Endothelial cell of umbilical vein (primary cell): Measurements from ENCODE around the gene MAB21L2. TPM values are rescaled to one million over a fixed set of nuclear protein-coding genes. Genes with fewer than 3 reads are reported as not detected.

Source experiments
- BruUV-seq: library from RNA; stranded (reverse); fragments of 400-500 nt; replicated peaks from 2 replicates; lab custom pipeline; 2021; lab: Mats Ljungman, UMichigan
- CTCF ChIA-PET: fragments of 300-600, 350-600 bp; sonication (Branson Sonifier 250); formaldehyde crosslinking; loops from one replicate; lab custom pipeline; 2021; ENCODE audit warnings: antibody characterized with exemption, inconsistent platforms; lab: Charles Lee
- POLR2A ChIA-PET: fragments of 300-600, 350-600 bp; sonication (Branson Sonifier 250); formaldehyde crosslinking; loops from one replicate; lab custom pipeline; 2021; ENCODE audit warnings: antibody characterized with exemption, inconsistent platforms; lab: Charles Lee
- DNase-seq: peaks from one replicate; pipeline ENCODE4 v3.0.0-alpha.2; 2011; ENCODE audit warnings: low read depth, low spot score
- FAIRE-seq: peaks from 2 replicates; lab custom pipeline; 2011; peaks lifted over from hg19 to GRCh38; lab: Jason Lieb, UNC
- H2AFZ ChIP-seq: 2 replicates; pipeline ENCODE4 v1.6.0; 2012; ENCODE audit warnings: low read depth, low read length, control low read depth, inconsistent platforms
- H3K27ac ChIP-seq: 2 replicates; pipeline ENCODE4 v1.5.1; 2011; ENCODE audit warnings: low read depth, mild to moderate bottlenecking, control low read depth, low read length, moderate library complexity; ENCODE audit not compliant: insufficient read depth
- H3K27me3 ChIP-seq, 2 experiments: 2 replicates each; pipeline versions ENCODE4 v1.6.0 to v1.6.1; 2011; ENCODE audit warnings: low read length in 2 of 2, mixed read lengths in 1 of 2; ENCODE audit not compliant: control insufficient read depth in 2 of 2, insufficient read depth in 2 of 2
- H3K36me3 ChIP-seq, 2 experiments: 2 replicates in 1 of 2; 3 replicates in 1 of 2; pipeline ENCODE4 v1.5.1; 2011; ENCODE audit warnings: low read length in 2 of 2, mild to moderate bottlenecking in 1 of 2, moderate library complexity in 1 of 2; ENCODE audit not compliant: control insufficient read depth in 2 of 2, insufficient read depth in 2 of 2; ENCODE audit errors: extremely low read depth in 1 of 2
- H3K4me1 ChIP-seq: 3 replicates; pipeline ENCODE4 v1.5.1; 2011; ENCODE audit warnings: mild to moderate bottlenecking, low read length; ENCODE audit not compliant: control insufficient read depth, insufficient read depth; ENCODE audit errors: extremely low read depth
- H3K4me2 ChIP-seq: 2 replicates; pipeline ENCODE4 v1.6.1; 2011; ENCODE audit warnings: low read length, control low read depth, mixed read lengths; ENCODE audit not compliant: insufficient read depth
- H3K4me3 ChIP-seq, 3 experiments: fragments of 200-600 bp in 1 of 3; sonication (generic), shearing (Covaris generic) in 1 of 3; replicated peaks in 1 of 3; 2 replicates each; pipeline ENCODE4 v1.5.1; 2011 to 2016; ENCODE audit warnings: control low read depth in 3 of 3, low read length in 3 of 3, mild to moderate bottlenecking in 2 of 3, inconsistent platforms in 1 of 3, low read depth in 1 of 3, moderate library complexity in 1 of 3; ENCODE audit not compliant: insufficient read depth in 1 of 3
- H3K79me2 ChIP-seq: 2 replicates; pipeline ENCODE4 v1.6.0; 2012; ENCODE audit warnings: low read length, inconsistent platforms; ENCODE audit not compliant: control insufficient read depth, insufficient read depth
- H3K9ac ChIP-seq: replicated peaks from 2 replicates; pipeline ENCODE3; 2011; ENCODE audit warnings: low read length, control low read depth; ENCODE audit not compliant: insufficient read depth; ENCODE audit errors: extremely low read depth
- H3K9me1 ChIP-seq: replicated peaks from 3 replicates; pipeline ENCODE4 v1.6.0; 2011; ENCODE audit warnings: mild to moderate bottlenecking, low read length; ENCODE audit not compliant: control insufficient read depth, insufficient read depth; ENCODE audit errors: extremely low read depth
- H3K9me3 ChIP-seq: replicated peaks from 2 replicates; pipeline ENCODE4 v1.5.1; 2012; ENCODE audit warnings: low read length, inconsistent platforms; ENCODE audit not compliant: control insufficient read depth, insufficient read depth
- H4K20me1 ChIP-seq: replicated peaks from 2 replicates; pipeline ENCODE3; 2011; ENCODE audit warnings: mild to moderate bottlenecking, low read length; ENCODE audit not compliant: control insufficient read depth, insufficient read depth; ENCODE audit errors: extremely low read depth
- EZH2 ChIP-seq: IDR thresholded peaks from 2 replicates; pipeline ENCODE4 v1.6.1; 2012; ENCODE audit warnings: borderline replicate concordance, low read depth, mild to moderate bottlenecking, moderate library complexity, low read length, inconsistent platforms; ENCODE audit not compliant: severe bottlenecking
- FOS ChIP-seq: IDR thresholded peaks from 2 replicates; pipeline ENCODE4 v1.6.1; 2011; ENCODE audit warnings: mild to moderate bottlenecking, low read length, moderate library complexity, borderline replicate concordance; ENCODE audit not compliant: insufficient read depth
- GATA2 ChIP-seq: IDR thresholded peaks from 2 replicates; pipeline ENCODE4 v1.7.0; 2011; ENCODE audit warnings: low read depth, mild to moderate bottlenecking, moderate library complexity, mixed read lengths, low read length; ENCODE audit not compliant: insufficient read length, insufficient read depth
- JUN ChIP-seq: IDR thresholded peaks from 2 replicates; pipeline ENCODE4 v1.6.1; 2011; ENCODE audit warnings: borderline replicate concordance, low read depth; ENCODE audit not compliant: insufficient read length, insufficient read depth
- MYC ChIP-seq: IDR thresholded peaks from one replicate; pipeline ENCODE4 v1.6.1; 2011; ENCODE audit warnings: mild to moderate bottlenecking, low read depth, low read length
- POLR2AphosphoS5 ChIP-seq: IDR thresholded peaks from 2 replicates; pipeline ENCODE4 v1.6.1; 2012; ENCODE audit warnings: low read depth, mild to moderate bottlenecking, control low read depth, low read length, moderate library complexity; ENCODE audit not compliant: insufficient read depth
- dilution Hi-C: fragments of 300-500 bp; cut with MboI; formaldehyde crosslinking; loops from one replicate; pipeline ENCODE4 v1.15.0; 2019; ENCODE audit warnings: low sequenced_read_pairs; ENCODE audit not compliant: extremely low pct_ligation_motif_present
- intact Hi-C: fragments of 100-400 bp; cut with micrococcal nuclease; formaldehyde crosslinking; loops from one replicate; pipeline ENCODE4 v1.10.0; 2022
- polyA plus RNA-seq, 4 experiments: library from polyadenylated mRNA; depleted of rRNA in 3 of 4; stranded (reverse) in 3 of 4; unstranded in 1 of 4; fragments of >200 nt; gene quantifications; 2 replicates each; pipeline versions ENCODE4 v1.2.1 to v1.2.3, GENCODE V29; 2011 to 2012; ENCODE audit warnings: missing spikeins in 1 of 4
- total RNA-seq: library from RNA; stranded (reverse); gene quantifications from 2 replicates; pipeline ENCODE4 v1.2.3, GENCODE V29; 2021
- TF ChIP-seq, protein P1 (sequence below): IDR thresholded peaks from 2 replicates; pipeline ENCODE4 v1.6.1; 2011; ENCODE audit not compliant: insufficient read depth, insufficient read length
- TF ChIP-seq, protein P2 (sequence below), 2 donors: IDR thresholded peaks; 1 replicate in 1 of 2; 2 replicates in 1 of 2; pipeline ENCODE4 v1.5.1; 2011; ENCODE audit warnings: low read length in 2 of 2, mild to moderate bottlenecking in 2 of 2, moderate library complexity in 2 of 2, control low read depth in 1 of 2, inconsistent platforms in 1 of 2, low read depth in 1 of 2; ENCODE audit not compliant: insufficient read depth in 1 of 2; ENCODE audit errors: extremely low read depth in 1 of 2

Gene MAB21L2
- total and polyA plus RNA-seq, 2 donors (not counting 3 experiments of a cell fraction or from before 2014, with no cell fraction given), result not detected

DNA sequence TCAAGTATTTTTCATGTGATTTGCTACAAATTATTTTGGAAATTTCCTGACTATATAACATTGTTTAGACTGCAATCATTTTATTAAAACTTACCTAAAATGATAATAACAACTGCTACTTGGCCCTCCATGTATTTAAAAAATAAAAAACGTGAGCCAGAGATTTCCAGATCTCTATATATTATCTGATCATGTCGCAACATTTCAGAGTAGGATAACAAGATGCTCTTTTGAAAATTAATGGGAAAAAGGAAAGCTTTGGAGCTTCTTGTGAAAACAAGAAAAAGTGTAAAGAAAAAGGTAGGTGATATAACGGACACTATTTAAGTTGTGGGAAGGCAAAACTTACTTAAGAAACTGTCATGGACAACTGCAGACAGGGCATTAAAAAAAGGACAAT lies 14.9 kb upstream of the MAB21L2 start:
- Histone ChIP-seq H3K27me3 (no peaks in the 10 kb centered on the region), H3K9ac (no peak overlapping the region), H3K4me2 (no peak overlapping the region), H2AFZ (no peak overlapping the region), H3K9me3 (no peaks in the 10 kb centered on the region), H3K27ac (no peak overlapping the region), H4K20me1 (no peaks in the 10 kb centered on the region), H3K79me2 (no peaks in the 10 kb centered on the region), H3K4me1 (no peaks in the 10 kb centered on the region), H3K36me3 (no peaks in the 10 kb centered on the region), H3K9me1 (no peaks in the 10 kb centered on the region), H3K4me3 (no peak overlapping the region)
- dilution Hi-C loops, result no loop called here
- DNase-seq, result no peak
- no peak for FAIRE-seq
- ChIA-PET CTCF (interaction anchor here (0.7 to 1.6 kb wide), 5 partner anchors 10 to 300 kb away, joined by 3 to 4 read pairs (median 3); no protein-coding TSS in a partner anchor), POLR2A (no interaction called here)
- no peak for TF ChIP-seq GATA2
- no TSS peak for BruUV-seq
- intact Hi-C loops, result no loop called here

DNA sequence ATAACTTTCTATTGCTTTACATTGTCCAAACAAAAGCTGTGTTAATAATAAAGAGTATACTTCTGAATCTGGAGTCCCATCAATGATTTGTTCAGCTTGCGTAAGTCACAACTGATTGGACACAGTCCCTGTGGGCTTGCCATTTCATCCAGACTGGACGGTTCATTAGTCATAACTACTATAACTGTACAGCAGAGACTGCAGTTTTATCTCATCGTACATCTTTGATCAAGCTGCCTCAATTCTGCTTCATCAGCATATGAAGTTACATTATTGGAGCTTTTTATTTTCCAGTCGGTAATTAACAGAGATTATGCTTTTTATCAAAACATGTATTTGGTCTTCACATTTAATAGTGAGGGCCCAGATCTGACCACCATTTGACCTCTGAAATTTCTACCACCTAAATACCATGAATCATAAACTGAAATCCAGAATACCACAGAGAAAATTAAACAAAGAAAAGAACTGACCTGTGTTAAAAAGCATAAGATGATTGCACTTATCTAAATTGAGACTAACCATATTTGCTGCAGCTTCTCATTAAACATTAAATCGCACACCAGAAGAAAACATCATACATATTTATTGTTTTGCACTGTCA lies 12.5 kb upstream of the MAB21L2 start:
- intact Hi-C loops, result no loop called here
- Histone ChIP-seq H3K9me1 (no peaks in the 10 kb centered on the region), H3K9me3 (no peaks in the 10 kb centered on the region), H4K20me1 (no peaks in the 10 kb centered on the region), H3K4me3 (no peak overlapping the region), H3K9ac (no peak overlapping the region), H3K27ac (no peak overlapping the region), H3K36me3 (no peaks in the 10 kb centered on the region), H3K79me2 (no peaks in the 10 kb centered on the region), H3K4me2 (no peak overlapping the region), H3K4me1 (no peaks in the 10 kb centered on the region), H3K27me3 (no peaks in the 10 kb centered on the region), H2AFZ (no peak overlapping the region)
- FAIRE-seq, result no peak
- POLR2A ChIA-PET, result no interaction called here
- dilution Hi-C loops, result no loop called here
- no peak for TF ChIP-seq JUN
- TF ChIP-seq GATA2, result no peak
- no peak for TF ChIP-seq FOS
- TF ChIP-seq EZH2, result no peak
- TF ChIP-seq POLR2AphosphoS5, result no peak
- TF ChIP-seq, protein P1, sequence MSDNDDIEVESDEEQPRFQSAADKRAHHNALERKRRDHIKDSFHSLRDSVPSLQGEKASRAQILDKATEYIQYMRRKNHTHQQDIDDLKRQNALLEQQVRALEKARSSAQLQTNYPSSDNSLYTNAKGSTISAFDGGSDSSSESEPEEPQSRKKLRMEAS, result no peak
- no peak for TF ChIP-seq MYC
- TF ChIP-seq, protein P2, sequence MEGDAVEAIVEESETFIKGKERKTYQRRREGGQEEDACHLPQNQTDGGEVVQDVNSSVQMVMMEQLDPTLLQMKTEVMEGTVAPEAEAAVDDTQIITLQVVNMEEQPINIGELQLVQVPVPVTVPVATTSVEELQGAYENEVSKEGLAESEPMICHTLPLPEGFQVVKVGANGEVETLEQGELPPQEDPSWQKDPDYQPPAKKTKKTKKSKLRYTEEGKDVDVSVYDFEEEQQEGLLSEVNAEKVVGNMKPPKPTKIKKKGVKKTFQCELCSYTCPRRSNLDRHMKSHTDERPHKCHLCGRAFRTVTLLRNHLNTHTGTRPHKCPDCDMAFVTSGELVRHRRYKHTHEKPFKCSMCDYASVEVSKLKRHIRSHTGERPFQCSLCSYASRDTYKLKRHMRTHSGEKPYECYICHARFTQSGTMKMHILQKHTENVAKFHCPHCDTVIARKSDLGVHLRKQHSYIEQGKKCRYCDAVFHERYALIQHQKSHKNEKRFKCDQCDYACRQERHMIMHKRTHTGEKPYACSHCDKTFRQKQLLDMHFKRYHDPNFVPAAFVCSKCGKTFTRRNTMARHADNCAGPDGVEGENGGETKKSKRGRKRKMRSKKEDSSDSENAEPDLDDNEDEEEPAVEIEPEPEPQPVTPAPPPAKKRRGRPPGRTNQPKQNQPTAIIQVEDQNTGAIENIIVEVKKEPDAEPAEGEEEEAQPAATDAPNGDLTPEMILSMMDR (IDR thresholded peaks at IDR 0.05; ENCODE audit: extremely low read depth in 1 of 2, insufficient read depth in 1 of 2, low read depth in 1 of 2, low read length in 2 of 2), result no peak
- no TSS peak for BruUV-seq
- DNase-seq, result no peak
- CTCF ChIA-PET, result interaction anchor here (1.1 to 1.4 kb wide), 2 partner anchors 13 to 298 kb away, joined by 4 read pairs; no protein-coding TSS in a partner anchor
